Glutamatergic neuron (in vitro differentiated cells): ENCODE measurements around the gene FN1. TPM values are rescaled to one million over a fixed set of nuclear protein-coding genes. Genes with fewer than 3 reads are reported as not detected.

ENCODE experiments used
- DNase-seq: peaks from one replicate; pipeline ENCODE4 v3.0.0; 2022
- H3K27ac Mint-ChIP-seq: one replicate; pipeline ENCODE4 v1.8.0; 2020; ENCODE audit warnings: mild to moderate bottlenecking, mixed read lengths, inconsistent platforms; ENCODE audit not compliant: unreplicated experiment
- H3K27me3 Mint-ChIP-seq: one replicate; pipeline ENCODE4 v1.8.0; 2020; ENCODE audit warnings: mild to moderate bottlenecking, moderate library complexity, mixed read lengths, inconsistent platforms; ENCODE audit not compliant: unreplicated experiment
- H3K36me3 Mint-ChIP-seq: one replicate; pipeline ENCODE4 v1.8.0; 2020; ENCODE audit warnings: mild to moderate bottlenecking, mixed read lengths, inconsistent platforms; ENCODE audit not compliant: unreplicated experiment
- H3K4me1 Mint-ChIP-seq: one replicate; pipeline ENCODE4 v1.8.0; 2020; ENCODE audit warnings: mild to moderate bottlenecking, low read depth, mixed read lengths, inconsistent platforms; ENCODE audit not compliant: unreplicated experiment
- H3K4me3 Mint-ChIP-seq: one replicate; pipeline ENCODE4 v1.8.0; 2020; ENCODE audit warnings: mild to moderate bottlenecking, mixed read lengths, inconsistent platforms; ENCODE audit not compliant: unreplicated experiment
- H3K9me3 Mint-ChIP-seq: one replicate; pipeline ENCODE4 v1.8.0; 2020; ENCODE audit warnings: mild to moderate bottlenecking, moderate library complexity, mixed read lengths, inconsistent platforms; ENCODE audit not compliant: unreplicated experiment
- total RNA-seq: library from RNA; stranded (reverse); fragmentation: NEBNext Ultra II Directional; extraction: Animal tissue kit (Norgen Biotek cat#: 25700); gene quantifications from one replicate; pipeline ENCODE4 v1.2.1, GENCODE V29; 2021; ENCODE audit not compliant: unreplicated experiment
- TF ChIP-seq, protein P1 (sequence below): fragments of 200-600 bp; sonication (generic); IDR thresholded peaks from one replicate; pipeline ENCODE4 v1.5.0; 2021; ENCODE audit not compliant: partially characterized antibody, unreplicated experiment

FN1 gene
- total RNA-seq, 1 donor from 2014 or later = 28.6 TPM

GRCh38 chr2:215407590-215408264 is 28.1 kb downstream of the FN1 start:
- TF ChIP-seq, protein P1, sequence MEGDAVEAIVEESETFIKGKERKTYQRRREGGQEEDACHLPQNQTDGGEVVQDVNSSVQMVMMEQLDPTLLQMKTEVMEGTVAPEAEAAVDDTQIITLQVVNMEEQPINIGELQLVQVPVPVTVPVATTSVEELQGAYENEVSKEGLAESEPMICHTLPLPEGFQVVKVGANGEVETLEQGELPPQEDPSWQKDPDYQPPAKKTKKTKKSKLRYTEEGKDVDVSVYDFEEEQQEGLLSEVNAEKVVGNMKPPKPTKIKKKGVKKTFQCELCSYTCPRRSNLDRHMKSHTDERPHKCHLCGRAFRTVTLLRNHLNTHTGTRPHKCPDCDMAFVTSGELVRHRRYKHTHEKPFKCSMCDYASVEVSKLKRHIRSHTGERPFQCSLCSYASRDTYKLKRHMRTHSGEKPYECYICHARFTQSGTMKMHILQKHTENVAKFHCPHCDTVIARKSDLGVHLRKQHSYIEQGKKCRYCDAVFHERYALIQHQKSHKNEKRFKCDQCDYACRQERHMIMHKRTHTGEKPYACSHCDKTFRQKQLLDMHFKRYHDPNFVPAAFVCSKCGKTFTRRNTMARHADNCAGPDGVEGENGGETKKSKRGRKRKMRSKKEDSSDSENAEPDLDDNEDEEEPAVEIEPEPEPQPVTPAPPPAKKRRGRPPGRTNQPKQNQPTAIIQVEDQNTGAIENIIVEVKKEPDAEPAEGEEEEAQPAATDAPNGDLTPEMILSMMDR = no peak
- Mint-ChIP-seq H3K4me3 (no peak overlapping the region), H3K9me3 (no peaks in the 10 kb centered on the region), H3K4me1 (no peaks in the 10 kb centered on the region), H3K27me3 (no peaks in the 10 kb centered on the region), H3K27ac (no peak overlapping the region), H3K36me3 (no peaks in the 10 kb centered on the region)
- DNase-seq = no peak

DNA sequence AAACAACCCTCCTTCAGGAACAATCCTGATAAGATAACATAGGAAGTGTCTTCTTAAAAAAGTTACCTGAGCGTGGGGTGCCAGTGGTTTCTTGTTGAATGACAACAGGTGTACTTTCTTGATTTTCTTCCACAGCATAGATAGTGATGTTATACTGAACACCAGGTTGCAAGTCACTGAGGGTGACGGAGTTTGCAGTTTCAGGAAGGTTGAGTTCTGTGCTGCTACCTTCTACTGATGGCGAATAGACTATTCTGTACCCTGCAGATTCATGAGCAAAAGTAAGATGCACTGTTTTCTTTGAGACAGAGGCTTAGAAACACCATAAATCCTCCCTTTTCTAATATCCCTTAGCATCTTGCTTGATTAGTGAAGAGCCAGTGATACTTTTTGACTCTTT is 28.8 kb downstream of the FN1 start:
- H3K27ac Mint-ChIP-seq = no peak overlapping the region
- H3K9me3 Mint-ChIP-seq = no peaks in the 10 kb centered on the region
- TF ChIP-seq, protein P1 = no peak
- H3K36me3 Mint-ChIP-seq = no peaks in the 10 kb centered on the region
- no peaks in the 10 kb centered on the region for H3K4me1 Mint-ChIP-seq
- DNase-seq = no peak
- no peaks in the 10 kb centered on the region for H3K27me3 Mint-ChIP-seq
- no peak overlapping the region for H3K4me3 Mint-ChIP-seq

- TF ChIP-seq, protein P1 = no peak
- Mint-ChIP-seq H3K4me1 (no peaks in the 10 kb centered on the region), H3K9me3 (no peaks in the 10 kb centered on the region), H3K4me3 (no peak overlapping the region), H3K27ac (no peak overlapping the region), H3K27me3 (no peaks in the 10 kb centered on the region), H3K36me3 (no peaks in the 10 kb centered on the region)
- DNase-seq = no peak
These were observed 29.9 kb downstream of the FN1 start for GRCh38 chr2:215405722-215406581.

GRCh38 chr2:215404348-215405012 is 31.4 kb downstream of the FN1 start:
- Mint-ChIP-seq H3K9me3 (no peaks in the 10 kb centered on the region), H3K4me1 (no peaks in the 10 kb centered on the region), H3K4me3 (no peak overlapping the region), H3K27ac (no peak overlapping the region), H3K27me3 (no peaks in the 10 kb centered on the region), H3K36me3 (no peaks in the 10 kb centered on the region)
- TF ChIP-seq, protein P1 = no peak
- no peak for DNase-seq
